SU-DHL-6 (cell line): Measurements from ENCODE around the gene FRMPD4.

Source experiments
- H2AFZ ChIP-seq: fragments of 200-600 bp; sonication (generic); 2 replicates; pipeline ENCODE4 v1.6.1; 2014; ENCODE audit warnings: low read depth, mild to moderate bottlenecking, moderate library complexity, mixed read lengths, antibody characterized with exemption, low read length; ENCODE audit not compliant: severe bottlenecking
- H3F3A ChIP-seq: fragments of 200-600 bp; shearing (Covaris generic); 2 replicates; pipeline ENCODE4 v1.6.0; 2016; ENCODE audit warnings: antibody characterized with exemption, mild to moderate bottlenecking; ENCODE audit not compliant: insufficient read depth
- H3K27ac ChIP-seq: fragments of 200-600 bp; sonication (generic); 2 replicates; pipeline ENCODE4 v1.5.1; 2016; ENCODE audit warnings: low read depth, mild to moderate bottlenecking, low read length, moderate library complexity, mixed read lengths
- H3K27me3 ChIP-seq: fragments of 200-600 bp; sonication (generic), shearing (Covaris generic); 2 replicates; pipeline ENCODE4 v1.6.0; 2014; ENCODE audit warnings: mild to moderate bottlenecking, low read length
- H3K36me3 ChIP-seq: fragments of 200-600 bp; sonication (generic); 2 replicates; pipeline ENCODE4 v1.6.1; 2014; ENCODE audit warnings: mild to moderate bottlenecking, low read length, mixed read lengths
- H3K4me2 ChIP-seq: fragments of 300-600, 200-600 bp; shearing (Covaris generic), sonication (generic); 2 replicates; pipeline ENCODE4 v1.6.0; 2014; ENCODE audit warnings: low read length, low read depth, mild to moderate bottlenecking; ENCODE audit not compliant: poor library complexity, severe bottlenecking
- H3K4me3 ChIP-seq: fragments of 200-600 bp; sonication (generic); 2 replicates; pipeline ENCODE4 v1.5.1; 2014; ENCODE audit warnings: antibody characterized with exemption, low read length, mild to moderate bottlenecking, mixed read lengths; ENCODE audit not compliant: insufficient read depth, poor library complexity, severe bottlenecking
- H3K79me2 ChIP-seq: fragments of 200-600 bp; sonication (generic); 2 replicates; pipeline ENCODE4 v1.6.1; 2014; ENCODE audit warnings: mild to moderate bottlenecking, low read length, moderate library complexity; ENCODE audit not compliant: insufficient read depth
- H3K9ac ChIP-seq: fragments of 200-600 bp; sonication (generic); 2 replicates; pipeline ENCODE4 v1.7.0; 2014; ENCODE audit warnings: mild to moderate bottlenecking, low read length
- H3K9me2 ChIP-seq: fragments of 200-600 bp; sonication (generic); replicated peaks from 2 replicates; pipeline ENCODE4 v1.6.1; 2014; ENCODE audit warnings: low read length; ENCODE audit not compliant: insufficient read depth
- H3K9me3 ChIP-seq: fragments of 200-600 bp; sonication (generic); 2 replicates; pipeline ENCODE4 v1.6.1; 2014; ENCODE audit warnings: low read length, mixed read lengths; ENCODE audit not compliant: insufficient read depth
- H4K20me1 ChIP-seq: fragments of 200-600 bp; sonication (generic); 2 replicates; pipeline ENCODE4 v1.6.1; 2014; ENCODE audit warnings: low read depth, mild to moderate bottlenecking, antibody characterized with exemption, low read length, moderate library complexity, mixed read lengths
- CTCF ChIP-seq: fragments of 200-600 bp; sonication (generic); IDR thresholded peaks from one replicate; pipeline ENCODE4 v1.5.1; 2017; ENCODE audit warnings: antibody characterized with exemption, mild to moderate bottlenecking, low read length, moderate library complexity; ENCODE audit not compliant: insufficient read depth, poor library complexity, severe bottlenecking
- EZH2phosphoT487 ChIP-seq: fragments of 200-600 bp; sonication (generic), shearing (Covaris generic); conservative IDR thresholded peaks from 2 replicates; pipeline ENCODE4 v1.6.1; 2018; ENCODE audit warnings: mild to moderate bottlenecking, antibody characterized with exemption, low read length, moderate library complexity, mixed read lengths

The FRMPD4 gene

GRCh38 chrX:12360383-12360782, 222.1 kb downstream of the FRMPD4 start:
- H3K79me2 ChIP-seq, result no peaks in the 10 kb centered on the region
- TF ChIP-seq CTCF (no peak), EZH2phosphoT487 (no peak)
- no peaks in the 10 kb centered on the region for H3K27me3 ChIP-seq
- no peaks in the 10 kb centered on the region for H3K9me3 ChIP-seq
- no peak overlapping the region for H3K27ac ChIP-seq
- no peak overlapping the region for H3K4me3 ChIP-seq
- no peak overlapping the region for H2AFZ ChIP-seq
- no peak overlapping the region for H3K9ac ChIP-seq
- H3F3A ChIP-seq, result no peaks in the 10 kb centered on the region
- no peak overlapping the region for H3K4me2 ChIP-seq
- no peaks in the 10 kb centered on the region for H3K36me3 ChIP-seq
- H3K9me2 ChIP-seq, result no peaks in the 10 kb centered on the region
- H4K20me1 ChIP-seq, result no peaks in the 10 kb centered on the region

GRCh38 chrX:12360986-12361598, 222.8 kb downstream of the FRMPD4 start:
- Histone ChIP-seq H2AFZ (no peak overlapping the region), H3K27me3 (no peaks in the 10 kb centered on the region), H4K20me1 (no peaks in the 10 kb centered on the region), H3K9me2 (no peaks in the 10 kb centered on the region), H3K9me3 (no peaks in the 10 kb centered on the region), H3K79me2 (no peaks in the 10 kb centered on the region), H3K27ac (no peak overlapping the region), H3F3A (no peaks in the 10 kb centered on the region), H3K36me3 (no peaks in the 10 kb centered on the region), H3K4me3 (no peak overlapping the region), H3K4me2 (no peak overlapping the region), H3K9ac (no peak overlapping the region)
- TF ChIP-seq CTCF, result no peak
- no peak for TF ChIP-seq EZH2phosphoT487

- no peak overlapping the region for H3K27ac ChIP-seq
- H3K79me2 ChIP-seq, result no peaks in the 10 kb centered on the region
- no peak overlapping the region for H3K4me3 ChIP-seq
- TF ChIP-seq EZH2phosphoT487 (no peak), CTCF (no peak)
- H3K9ac ChIP-seq, result no peak overlapping the region
- H2AFZ ChIP-seq, result no peak overlapping the region
- H3K4me2 ChIP-seq, result no peak overlapping the region
- no peaks in the 10 kb centered on the region for H3K27me3 ChIP-seq
- H3K36me3 ChIP-seq, result no peaks in the 10 kb centered on the region
- no peaks in the 10 kb centered on the region for H3K9me2 ChIP-seq
- no peaks in the 10 kb centered on the region for H3K9me3 ChIP-seq
- no peaks in the 10 kb centered on the region for H4K20me1 ChIP-seq
- H3F3A ChIP-seq, result no peaks in the 10 kb centered on the region
Observed at GRCh38 chrX:12363216-12363615, 224.9 kb downstream of the FRMPD4 start.
